Kidney epithelial cell (primary cell): ENCODE data around the gene DLX3. TPM values are rescaled to one million over a fixed set of nuclear protein-coding genes. Genes with fewer than 3 reads are reported as not detected.

ENCODE experiments used
- DNase-seq: peaks from one replicate; pipeline ENCODE4 v3.0.0-alpha.2; 2010; ENCODE audit warnings: low read depth
- H3K27me3 ChIP-seq: 2 replicates; pipeline ENCODE4 v1.6.0; 2011; ENCODE audit warnings: low read length; ENCODE audit not compliant: control insufficient read depth, insufficient read depth
- H3K36me3 ChIP-seq: 2 replicates; pipeline ENCODE4 v1.5.1; 2011; ENCODE audit warnings: low read length; ENCODE audit not compliant: control insufficient read depth, insufficient read depth
- H3K4me3 ChIP-seq: 2 replicates; pipeline ENCODE4 v1.5.1; 2011; ENCODE audit warnings: low read depth, mild to moderate bottlenecking, control low read depth, low read length
- total RNA-seq: library from RNA; depleted of rRNA; stranded (reverse); fragments of >200 nt; gene quantifications from 2 replicates; pipeline ENCODE4 v1.2.3, GENCODE V29; 2015
- TF ChIP-seq, protein P1 (sequence below): IDR thresholded peaks from 2 replicates; pipeline ENCODE4 v1.5.1; 2011; ENCODE audit warnings: mild to moderate bottlenecking, moderate library complexity, low read length, control low read depth, inconsistent platforms; ENCODE audit not compliant: insufficient read depth, poor library complexity, severe bottlenecking

The DLX3 gene
- total RNA-seq, 1 donor from 2014 or later: 0.04 TPM

DNA sequence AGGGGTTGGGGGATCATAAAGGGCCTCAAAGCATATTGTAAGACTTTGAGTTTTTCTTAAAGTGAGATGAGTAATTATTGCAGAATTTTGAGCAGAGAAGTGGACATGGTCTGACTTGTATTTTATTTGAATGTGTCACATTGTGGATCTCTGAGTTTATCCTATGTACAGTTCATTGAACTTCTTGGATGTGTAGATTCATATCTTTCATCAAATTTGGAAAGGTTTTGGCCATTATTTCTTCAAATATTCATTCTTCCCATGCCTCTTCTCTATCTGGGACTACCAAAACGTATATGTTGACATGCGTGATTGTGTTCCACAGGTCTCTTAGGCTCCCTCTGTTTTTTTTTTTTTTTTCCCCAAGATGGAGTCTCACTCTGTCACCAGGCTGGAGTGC, 14.3 kb upstream of the DLX3 start:
- TF ChIP-seq, protein P1, sequence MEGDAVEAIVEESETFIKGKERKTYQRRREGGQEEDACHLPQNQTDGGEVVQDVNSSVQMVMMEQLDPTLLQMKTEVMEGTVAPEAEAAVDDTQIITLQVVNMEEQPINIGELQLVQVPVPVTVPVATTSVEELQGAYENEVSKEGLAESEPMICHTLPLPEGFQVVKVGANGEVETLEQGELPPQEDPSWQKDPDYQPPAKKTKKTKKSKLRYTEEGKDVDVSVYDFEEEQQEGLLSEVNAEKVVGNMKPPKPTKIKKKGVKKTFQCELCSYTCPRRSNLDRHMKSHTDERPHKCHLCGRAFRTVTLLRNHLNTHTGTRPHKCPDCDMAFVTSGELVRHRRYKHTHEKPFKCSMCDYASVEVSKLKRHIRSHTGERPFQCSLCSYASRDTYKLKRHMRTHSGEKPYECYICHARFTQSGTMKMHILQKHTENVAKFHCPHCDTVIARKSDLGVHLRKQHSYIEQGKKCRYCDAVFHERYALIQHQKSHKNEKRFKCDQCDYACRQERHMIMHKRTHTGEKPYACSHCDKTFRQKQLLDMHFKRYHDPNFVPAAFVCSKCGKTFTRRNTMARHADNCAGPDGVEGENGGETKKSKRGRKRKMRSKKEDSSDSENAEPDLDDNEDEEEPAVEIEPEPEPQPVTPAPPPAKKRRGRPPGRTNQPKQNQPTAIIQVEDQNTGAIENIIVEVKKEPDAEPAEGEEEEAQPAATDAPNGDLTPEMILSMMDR: no peak
- H3K36me3 ChIP-seq: no peaks in the 10 kb centered on the region

DNA sequence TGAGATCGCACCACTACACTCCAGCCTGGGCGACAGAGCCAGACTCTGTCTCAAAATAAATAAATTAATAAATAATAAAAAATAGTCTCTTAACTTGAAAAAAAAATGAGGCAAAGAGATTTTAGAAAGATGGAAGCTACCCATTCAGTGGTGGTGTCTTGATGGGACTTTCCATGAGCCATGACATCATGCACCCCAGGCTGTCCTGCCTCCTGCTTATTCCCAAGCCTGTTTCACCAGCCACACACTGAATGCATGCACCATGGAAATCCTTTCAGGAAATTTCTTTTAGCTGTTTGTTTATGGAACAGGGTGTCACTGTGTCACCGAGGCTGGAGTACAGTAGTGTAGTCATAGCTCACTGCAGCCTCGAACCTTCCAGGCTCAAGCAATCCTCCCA, 8.9 kb upstream of the DLX3 start:
- H3K36me3 ChIP-seq: no peaks in the 10 kb centered on the region
- peaks cover 21% of the 10 kb centered on the region for H3K27me3 ChIP-seq
- no peak overlapping the region for H3K4me3 ChIP-seq
- TF ChIP-seq, protein P1: no peak
- no peak for DNase-seq

More for the DNA sequence above, 14.3 kb upstream of the DLX3 start:
- H3K27me3 ChIP-seq: no peaks in the 10 kb centered on the region
- no peak for DNase-seq
- H3K4me3 ChIP-seq: no peak overlapping the region

DNA sequence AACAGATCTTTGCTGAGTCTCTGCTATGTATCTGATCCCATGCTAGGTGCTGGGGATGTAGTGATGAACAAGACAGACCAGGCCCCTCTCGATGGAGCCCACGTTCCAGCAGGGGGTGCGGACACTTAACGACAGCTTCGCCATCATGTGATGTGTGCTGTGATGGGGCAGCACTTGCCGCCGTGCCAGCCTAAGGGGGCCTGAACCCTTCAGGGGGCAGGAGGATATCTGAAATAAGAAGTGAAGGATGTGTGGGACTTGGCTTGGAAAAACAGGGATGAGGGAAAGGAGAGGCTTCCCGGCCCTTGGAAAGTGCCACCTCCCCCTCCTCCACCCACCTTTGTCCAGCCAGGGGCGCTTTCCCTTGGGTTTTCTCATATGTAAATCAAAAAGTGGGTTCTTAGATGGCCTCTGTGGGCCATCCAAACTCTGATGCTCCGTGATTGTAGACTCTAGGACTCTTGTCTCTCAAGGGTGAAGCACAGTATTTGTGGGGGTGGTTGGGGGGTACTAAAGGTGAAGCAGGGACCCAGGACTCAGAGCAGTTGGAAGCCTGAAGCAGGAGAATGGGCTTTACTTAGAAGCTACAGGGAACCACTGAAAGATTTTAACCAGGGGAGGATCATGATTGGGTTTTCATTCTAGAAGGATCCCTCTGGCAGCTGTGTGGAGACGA, 4.0 kb upstream of the DLX3 start:
- Histone ChIP-seq H3K4me3 (no peak overlapping the region), H3K27me3 (peaks cover 50% of the 10 kb centered on the region), H3K36me3 (no peaks in the 10 kb centered on the region)
- TF ChIP-seq, protein P1: no peak
- no peak for DNase-seq

DNA sequence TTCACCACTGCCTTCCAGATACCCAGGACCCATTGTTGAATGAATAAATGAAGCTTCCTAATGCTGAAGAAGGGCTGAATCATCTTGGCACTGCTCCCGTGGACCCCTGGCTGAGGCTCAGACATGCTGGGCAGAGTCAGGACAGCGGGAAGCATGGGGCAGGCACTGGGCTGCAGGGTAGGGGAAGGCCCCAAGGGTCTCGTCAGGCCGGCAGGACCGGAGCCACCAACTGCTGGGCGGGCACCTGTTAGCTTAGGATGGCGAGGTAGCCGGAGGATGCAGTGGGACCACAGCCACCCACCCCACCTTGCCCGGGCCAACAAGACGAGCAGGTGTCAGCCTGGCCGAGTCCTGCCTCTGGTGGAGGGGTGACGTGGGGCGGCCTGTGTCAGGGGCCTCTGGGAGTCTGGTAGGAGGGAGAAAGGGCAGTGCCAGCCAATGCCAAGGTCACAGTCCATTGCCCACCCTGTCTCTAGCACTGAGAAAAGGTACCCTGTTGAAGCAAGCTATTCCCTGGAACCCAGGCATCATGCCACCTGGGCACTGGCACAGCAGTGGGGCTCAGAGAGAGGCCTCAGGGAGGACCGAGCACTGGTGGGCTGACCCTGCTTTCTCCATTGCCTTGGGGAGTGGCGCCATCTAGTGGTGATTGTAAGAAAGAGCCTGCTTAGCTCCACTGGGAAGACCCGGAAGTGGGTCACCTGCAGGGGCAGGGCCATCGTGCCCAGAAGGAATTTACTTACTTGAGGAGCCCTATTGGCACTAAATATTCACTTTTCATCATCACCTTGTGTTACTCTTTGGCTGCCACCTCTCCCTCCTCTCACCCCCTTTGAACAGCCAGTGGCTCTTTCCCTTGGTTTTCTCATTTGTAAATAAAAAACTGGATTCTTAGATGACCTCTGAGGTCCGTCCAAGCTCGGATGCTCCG, 3.0 kb upstream of the DLX3 start:
- Histone ChIP-seq H3K36me3 (no peaks in the 10 kb centered on the region), H3K27me3 (peaks cover 58% of the 10 kb centered on the region), H3K4me3 (no peak overlapping the region)
- TF ChIP-seq, protein P1: peak; percentile 89
- DNase-seq: no peak

DNA sequence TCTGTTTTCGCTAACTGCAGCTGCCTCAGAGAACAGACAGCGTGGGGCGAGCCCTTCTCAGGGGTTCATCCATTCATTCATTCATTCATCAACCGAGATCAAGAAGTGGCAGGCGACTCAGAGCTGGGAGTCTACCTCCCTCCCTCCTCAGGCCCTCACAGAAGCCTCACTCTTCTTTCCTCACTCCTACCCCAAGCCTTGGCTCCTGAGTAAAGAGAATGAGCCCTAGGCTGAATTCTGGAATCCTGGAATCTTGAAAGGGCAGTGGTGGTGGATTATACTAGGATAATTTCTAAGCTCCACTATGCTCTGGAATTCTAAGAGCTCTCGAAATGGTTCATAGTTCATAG, 2.3 kb upstream of the DLX3 start:
- H3K36me3 ChIP-seq: no peaks in the 10 kb centered on the region
- peaks cover 66% of the 10 kb centered on the region for H3K27me3 ChIP-seq
- DNase-seq: no peak
- TF ChIP-seq, protein P1: no peak
- no peak overlapping the region for H3K4me3 ChIP-seq
